NCI-H2029 (cell line): ENCODE data around the gene TLR5.
"Not testable (repeated sequence)": the region's sequence is repeated elsewhere in the genome, so short reads cannot be mapped to it uniquely, and the experiment has no call there.

Experiments
- DNase-seq: peaks from one replicate; lab custom pipeline; 2025; lab: John Stamatoyannopoulos, UW

Gene TLR5, protein sequence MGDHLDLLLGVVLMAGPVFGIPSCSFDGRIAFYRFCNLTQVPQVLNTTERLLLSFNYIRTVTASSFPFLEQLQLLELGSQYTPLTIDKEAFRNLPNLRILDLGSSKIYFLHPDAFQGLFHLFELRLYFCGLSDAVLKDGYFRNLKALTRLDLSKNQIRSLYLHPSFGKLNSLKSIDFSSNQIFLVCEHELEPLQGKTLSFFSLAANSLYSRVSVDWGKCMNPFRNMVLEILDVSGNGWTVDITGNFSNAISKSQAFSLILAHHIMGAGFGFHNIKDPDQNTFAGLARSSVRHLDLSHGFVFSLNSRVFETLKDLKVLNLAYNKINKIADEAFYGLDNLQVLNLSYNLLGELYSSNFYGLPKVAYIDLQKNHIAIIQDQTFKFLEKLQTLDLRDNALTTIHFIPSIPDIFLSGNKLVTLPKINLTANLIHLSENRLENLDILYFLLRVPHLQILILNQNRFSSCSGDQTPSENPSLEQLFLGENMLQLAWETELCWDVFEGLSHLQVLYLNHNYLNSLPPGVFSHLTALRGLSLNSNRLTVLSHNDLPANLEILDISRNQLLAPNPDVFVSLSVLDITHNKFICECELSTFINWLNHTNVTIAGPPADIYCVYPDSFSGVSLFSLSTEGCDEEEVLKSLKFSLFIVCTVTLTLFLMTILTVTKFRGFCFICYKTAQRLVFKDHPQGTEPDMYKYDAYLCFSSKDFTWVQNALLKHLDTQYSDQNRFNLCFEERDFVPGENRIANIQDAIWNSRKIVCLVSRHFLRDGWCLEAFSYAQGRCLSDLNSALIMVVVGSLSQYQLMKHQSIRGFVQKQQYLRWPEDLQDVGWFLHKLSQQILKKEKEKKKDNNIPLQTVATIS

GRCh38 chr1:223142795-223143536, at the start of gene TLR5:
TSS of gene TLR5 (minus strand) at chr1:223143248. CDS start at chr1:223113031, 30,217 bp downstream.
- DNase-seq = peak; percentile 50

GRCh38 chr1:223189903-223190724, 47.1 kb upstream of the TLR5 start:
- DNase-seq = no peak

DNA sequence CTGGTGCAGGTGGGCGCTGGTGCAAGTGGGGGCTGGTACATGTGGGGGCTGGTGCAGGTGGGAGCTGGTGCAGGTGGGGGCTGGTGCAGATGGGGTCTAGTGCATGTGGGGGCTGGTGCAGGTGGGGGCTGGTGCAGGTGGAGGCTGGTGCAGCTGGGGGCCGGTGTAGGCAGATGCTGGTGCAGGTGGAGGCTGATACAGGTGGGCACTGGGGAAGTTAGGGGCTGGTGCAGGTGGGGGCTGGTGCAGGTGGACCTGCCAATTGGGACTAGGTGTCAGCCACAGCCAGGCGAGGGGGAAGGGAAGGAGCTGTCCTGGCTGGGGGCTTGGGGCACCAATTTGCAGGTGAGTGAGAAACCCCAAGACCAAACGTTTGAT, 46.5 kb upstream of the TLR5 start:
- DNase-seq = no peak

- no peak for DNase-seq
Observed at GRCh38 chr1:223188618-223189356, 45.7 kb upstream of the TLR5 start.

- no peak for DNase-seq
Observed at GRCh38 chr1:223186800-223187199, 43.8 kb upstream of the TLR5 start.

- no peak for DNase-seq
Observed at GRCh38 chr1:223183268-223183862, 40.3 kb upstream of the TLR5 start.

DNA sequence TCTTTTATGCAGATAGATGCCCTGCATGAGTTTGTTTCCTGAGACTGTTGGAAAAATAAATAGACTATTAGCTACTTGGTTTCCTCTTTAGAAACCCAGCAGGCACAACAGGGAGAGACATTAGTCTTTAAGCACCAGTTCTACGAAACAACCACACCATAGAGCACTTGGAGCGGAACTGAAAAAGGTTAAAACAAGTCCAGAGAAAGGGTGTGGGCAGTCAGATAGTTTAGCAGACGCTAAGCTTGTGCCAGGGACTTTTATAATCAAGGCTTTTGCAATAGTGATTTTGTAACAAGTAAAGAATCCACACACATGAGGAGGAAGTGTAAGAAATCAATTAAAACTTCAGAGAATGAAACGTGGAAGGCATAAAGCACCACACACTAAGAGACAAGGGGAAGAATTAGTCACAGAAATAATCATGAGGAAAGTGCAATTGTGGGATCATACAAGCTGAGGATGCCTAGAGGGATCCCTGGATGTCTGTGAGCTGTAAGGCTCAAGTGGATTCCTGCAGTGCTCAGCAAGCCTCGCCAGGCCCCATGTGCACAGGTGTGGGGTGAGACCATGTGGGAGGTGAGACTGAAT, 37.8 kb upstream of the TLR5 start:
- DNase-seq = no peak

DNA sequence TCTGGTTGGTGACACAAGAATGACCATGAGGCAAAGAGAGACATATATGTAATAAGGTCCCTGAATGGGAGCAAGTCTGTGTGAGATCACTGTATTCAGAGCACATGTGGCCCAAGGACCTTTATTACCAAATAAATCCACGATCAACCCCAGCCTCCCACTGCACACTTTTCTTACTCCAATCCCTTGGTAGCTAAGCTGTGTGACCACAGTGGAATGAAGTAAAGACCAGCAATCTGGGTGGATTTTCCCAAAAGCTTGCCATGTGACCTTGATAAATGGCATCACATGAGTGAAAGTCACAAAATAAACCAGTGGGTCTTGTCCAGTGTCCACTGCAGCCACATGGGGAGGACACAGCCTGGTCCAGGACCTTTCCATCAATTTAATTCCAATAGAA, 36.7 kb upstream of the TLR5 start:
- DNase-seq = no peak

DNA sequence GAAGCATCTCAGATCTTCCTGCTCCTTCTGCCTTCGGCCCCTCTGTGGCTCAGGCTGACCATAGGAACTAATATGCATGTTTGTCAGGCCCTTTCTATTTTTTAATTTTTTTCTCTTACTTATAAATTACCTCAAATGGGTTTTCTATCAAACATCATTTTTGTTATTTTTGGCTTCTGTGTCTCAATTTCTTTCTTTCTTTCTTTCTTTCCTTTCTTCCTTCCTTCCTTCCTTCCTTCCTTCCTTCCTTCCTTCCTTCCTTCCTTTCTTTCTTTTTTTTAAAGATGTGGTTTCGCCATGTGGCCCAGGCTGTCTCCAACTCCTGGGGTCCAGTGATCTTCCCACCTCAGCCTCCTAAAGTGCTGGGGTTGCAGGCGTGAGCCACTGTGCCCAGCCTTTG, 36.2 kb upstream of the TLR5 start:
- DNase-seq = no peak

DNA sequence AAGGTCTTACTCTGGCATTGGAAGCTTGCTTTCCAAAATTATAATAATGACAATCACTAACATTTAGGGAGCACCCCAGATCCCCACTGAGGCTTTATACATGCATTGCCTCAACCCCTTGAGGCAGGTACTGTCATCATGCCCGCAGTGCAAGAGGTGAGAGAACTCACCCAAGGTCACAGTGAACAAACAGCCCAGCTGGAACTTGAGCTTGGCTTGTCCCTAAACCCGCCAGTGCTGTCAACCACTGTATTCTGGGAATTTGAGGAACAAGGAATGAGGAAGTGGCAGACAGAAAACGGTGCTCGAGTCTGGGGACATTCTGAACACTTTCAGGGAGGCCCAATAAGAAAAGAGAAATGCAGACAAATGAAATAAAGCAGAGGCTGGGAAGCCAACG, 34.6 kb upstream of the TLR5 start:
- no peak for DNase-seq

GRCh38 chr1:223176437-223176836, 33.4 kb upstream of the TLR5 start:
- DNase-seq = no peak

DNA sequence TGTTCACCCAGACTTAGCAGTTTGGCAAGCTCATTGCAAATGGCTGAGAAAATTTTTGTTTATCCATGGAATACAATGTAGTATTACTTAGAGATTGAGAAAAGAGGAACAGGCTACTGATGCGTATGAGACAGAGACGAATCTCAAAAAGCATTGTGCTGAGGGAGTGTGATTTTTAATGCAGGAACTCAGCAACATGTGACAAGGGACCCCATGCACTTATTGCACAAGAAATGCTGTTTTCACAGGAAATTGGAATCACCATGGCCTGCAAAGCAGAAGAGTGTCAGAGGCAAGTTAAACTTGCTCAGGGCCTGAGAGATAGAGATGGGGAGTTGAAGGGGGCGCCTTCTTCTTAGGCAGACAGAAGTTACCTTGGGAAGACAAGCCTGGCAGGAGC, 32.6 kb upstream of the TLR5 start:
- DNase-seq = no peak

GRCh38 chr1:223175032-223175431, 32.0 kb upstream of the TLR5 start:
- no peak for DNase-seq

DNA sequence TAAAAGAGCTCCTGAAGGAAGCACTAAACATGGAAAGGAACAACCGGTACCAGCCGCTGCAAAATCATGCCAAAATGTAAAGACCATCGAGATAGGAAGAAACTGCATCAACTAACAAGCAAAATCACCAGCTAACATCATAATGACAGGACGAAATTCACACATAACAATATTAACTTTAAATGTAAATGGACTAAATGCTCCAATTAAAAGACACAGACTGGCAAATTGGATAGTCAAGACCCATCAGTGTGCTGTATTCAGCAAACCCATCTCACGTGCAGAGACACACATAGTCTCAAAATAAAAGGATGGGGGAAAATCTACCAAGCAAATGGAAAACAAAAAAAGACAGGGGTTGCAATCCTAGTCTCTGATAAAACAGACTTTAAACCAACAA, 26.4 kb upstream of the TLR5 start:
- not testable (repeated sequence) for DNase-seq

DNA sequence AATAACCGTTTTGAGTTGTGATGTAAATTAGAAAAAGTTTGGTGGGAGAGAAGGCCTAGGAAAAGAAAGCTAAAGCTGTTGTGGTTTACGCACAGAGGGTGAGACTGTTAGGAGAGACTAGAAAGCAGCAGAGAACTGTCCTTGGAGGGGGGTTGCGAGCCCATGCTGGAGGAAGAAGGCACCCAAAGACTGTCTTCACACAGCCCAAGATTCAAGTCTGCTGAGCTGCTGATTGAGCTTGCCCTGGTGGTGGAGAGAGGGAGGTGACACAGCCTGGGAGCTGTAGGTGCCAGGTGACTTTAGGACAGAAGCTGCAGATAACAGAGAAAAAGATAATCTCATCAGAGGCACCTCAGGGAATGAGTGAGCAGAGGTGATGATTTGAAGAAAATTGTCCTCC, 18.3 kb upstream of the TLR5 start:
- no peak for DNase-seq

- DNase-seq = no peak
Observed at GRCh38 chr1:223156343-223156742, 13.3 kb upstream of the TLR5 start.

- no peak for DNase-seq
Observed at GRCh38 chr1:223155153-223155552, 12.1 kb upstream of the TLR5 start.

DNA sequence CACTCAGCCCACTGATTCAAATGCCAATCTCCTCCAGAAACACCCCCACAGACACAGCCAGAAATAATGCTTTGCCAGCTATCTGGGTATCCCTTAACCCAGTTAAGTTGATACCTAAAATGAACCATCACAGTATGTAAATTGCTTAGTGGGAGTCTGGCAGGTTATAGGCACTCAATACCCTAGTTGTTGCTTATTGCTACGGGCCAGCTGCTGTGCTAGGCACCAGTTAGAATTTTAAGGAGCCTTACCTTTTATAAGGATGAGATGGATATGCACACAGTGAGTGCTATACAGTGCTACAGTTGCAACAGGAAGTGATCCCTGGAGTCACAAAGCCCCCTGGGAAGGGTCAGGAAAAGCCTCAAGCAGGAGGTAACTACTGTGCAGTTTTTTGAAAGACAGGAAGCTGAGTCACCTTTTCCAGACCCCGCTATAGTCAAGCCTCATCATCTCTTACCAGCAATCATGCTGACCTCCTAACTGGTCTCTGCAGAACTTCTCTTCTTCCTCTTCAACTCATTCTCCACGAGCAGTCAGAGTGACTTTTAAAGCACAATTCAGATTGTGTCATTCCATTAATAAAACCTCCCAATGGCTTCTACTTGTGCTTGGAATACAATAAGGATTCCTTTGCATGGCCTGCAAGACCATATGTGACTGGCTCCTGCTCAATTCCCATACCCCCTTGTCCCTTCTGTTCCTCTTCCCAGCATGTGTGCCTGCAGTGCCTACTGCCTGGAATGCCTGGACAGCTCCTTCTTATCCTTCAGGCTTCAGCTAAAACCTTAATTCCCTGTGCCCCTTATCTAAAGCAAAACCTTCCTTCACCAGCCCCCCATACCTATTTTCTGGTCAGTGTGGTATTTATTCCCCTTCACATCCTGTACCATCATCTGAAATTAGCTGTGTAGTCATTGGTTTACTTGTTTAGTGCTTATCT, 10.4 kb upstream of the TLR5 start:
- no peak for DNase-seq

GRCh38 chr1:223152399-223152798, 9.4 kb upstream of the TLR5 start:
- DNase-seq = no peak
